A673 (cell line): ENCODE data around the gene S100A16.

Source experiments
- EZH2 ChIP-seq: fragments of 200-600 bp; sonication (generic); IDR thresholded peaks from 2 replicates; pipeline ENCODE4 v1.6.1; 2017; ENCODE audit warnings: borderline replicate concordance, low read depth, mild to moderate bottlenecking, mixed read lengths, antibody characterized with exemption, low read length; ENCODE audit not compliant: poor library complexity, severe bottlenecking
- TF ChIP-seq, protein P1 (sequence below): fragments of 300-800, 200-600 bp; sonication (generic); conservative IDR thresholded peaks from 2 replicates; pipeline ENCODE4 v1.5.1; 2017; ENCODE audit warnings: low read depth, mild to moderate bottlenecking, antibody characterized with exemption, low read length, moderate library complexity, mixed read lengths

DNA sequence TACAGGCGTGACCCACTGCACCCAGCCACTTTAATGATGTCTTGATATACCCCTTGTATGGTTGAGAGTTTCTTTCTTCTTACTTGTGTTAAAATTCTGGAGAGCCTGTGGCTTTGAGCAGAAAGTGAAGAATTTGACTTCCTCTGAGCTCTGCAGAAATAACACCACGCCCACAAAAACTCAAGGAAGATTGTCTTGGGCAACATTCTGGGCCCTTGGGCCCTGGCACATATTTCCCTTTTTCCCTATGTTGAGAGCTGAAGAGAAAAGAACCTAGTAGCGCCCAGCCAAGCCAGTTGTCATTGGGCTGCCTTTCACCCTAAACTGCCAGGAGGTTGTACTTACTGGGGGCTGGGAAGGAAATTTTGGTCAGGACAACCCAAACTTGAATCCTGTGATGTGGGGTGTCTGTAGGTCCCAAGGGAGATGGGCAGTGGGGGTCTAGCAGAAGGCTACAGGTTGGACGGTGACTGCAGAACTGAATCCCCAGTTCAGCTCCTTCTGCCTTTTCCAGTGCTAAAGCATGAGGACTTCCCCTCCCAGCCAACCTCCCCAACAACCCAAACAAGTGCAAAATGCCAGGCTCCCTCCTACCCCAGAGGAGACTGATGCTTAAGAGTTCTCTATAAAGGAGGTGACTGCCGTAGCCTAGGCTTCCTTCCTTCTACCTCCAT lies 33.9 kb upstream of the S100A16 start:
- no peak for TF ChIP-seq EZH2
- TF ChIP-seq, protein P1, sequence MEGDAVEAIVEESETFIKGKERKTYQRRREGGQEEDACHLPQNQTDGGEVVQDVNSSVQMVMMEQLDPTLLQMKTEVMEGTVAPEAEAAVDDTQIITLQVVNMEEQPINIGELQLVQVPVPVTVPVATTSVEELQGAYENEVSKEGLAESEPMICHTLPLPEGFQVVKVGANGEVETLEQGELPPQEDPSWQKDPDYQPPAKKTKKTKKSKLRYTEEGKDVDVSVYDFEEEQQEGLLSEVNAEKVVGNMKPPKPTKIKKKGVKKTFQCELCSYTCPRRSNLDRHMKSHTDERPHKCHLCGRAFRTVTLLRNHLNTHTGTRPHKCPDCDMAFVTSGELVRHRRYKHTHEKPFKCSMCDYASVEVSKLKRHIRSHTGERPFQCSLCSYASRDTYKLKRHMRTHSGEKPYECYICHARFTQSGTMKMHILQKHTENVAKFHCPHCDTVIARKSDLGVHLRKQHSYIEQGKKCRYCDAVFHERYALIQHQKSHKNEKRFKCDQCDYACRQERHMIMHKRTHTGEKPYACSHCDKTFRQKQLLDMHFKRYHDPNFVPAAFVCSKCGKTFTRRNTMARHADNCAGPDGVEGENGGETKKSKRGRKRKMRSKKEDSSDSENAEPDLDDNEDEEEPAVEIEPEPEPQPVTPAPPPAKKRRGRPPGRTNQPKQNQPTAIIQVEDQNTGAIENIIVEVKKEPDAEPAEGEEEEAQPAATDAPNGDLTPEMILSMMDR: no peak
